H9 (cell line): ENCODE measurements around the gene SETD7. TPM values are rescaled to one million over a fixed set of nuclear protein-coding genes. Genes with fewer than 3 reads are reported as not detected.

ENCODE experiments used
- DNase-seq: peaks from one replicate; pipeline ENCODE4 v3.0.0-alpha.2; 2017
- H2AFZ ChIP-seq: one replicate; pipeline ENCODE4 v1.6.1; 2013; ENCODE audit warnings: mild to moderate bottlenecking, low read length, control low read depth, moderate library complexity
- H2AK5ac ChIP-seq: 2 replicates; pipeline ENCODE4 v1.6.1; 2013; ENCODE audit warnings: low read length, control low read depth, mixed read lengths; ENCODE audit not compliant: insufficient read length
- H2BK120ac ChIP-seq: one replicate; pipeline ENCODE4 v1.6.1; 2013; ENCODE audit warnings: low read depth, mild to moderate bottlenecking, low read length, control low read depth, inconsistent platforms; ENCODE audit not compliant: poor library complexity, severe bottlenecking
- H2BK12ac ChIP-seq: 2 replicates; pipeline ENCODE4 v1.6.1; 2013; ENCODE audit warnings: low read length, control low read depth, mixed read lengths, low read depth; ENCODE audit not compliant: insufficient read length
- H2BK15ac ChIP-seq: 2 replicates; pipeline ENCODE4 v1.6.1; 2013; ENCODE audit warnings: low read depth, low read length, control low read depth
- H2BK20ac ChIP-seq: one replicate; pipeline ENCODE4 v1.6.1; 2013; ENCODE audit warnings: low read depth, mild to moderate bottlenecking, low read length, control low read depth, inconsistent platforms; ENCODE audit not compliant: poor library complexity, severe bottlenecking
- H2BK5ac ChIP-seq: 2 replicates; pipeline ENCODE4 v1.6.1; 2013; ENCODE audit warnings: low read length, control low read depth, mixed read lengths; ENCODE audit not compliant: insufficient read length
- H3K14ac ChIP-seq: 2 replicates; pipeline ENCODE4 v1.6.1; 2013; ENCODE audit warnings: low read length, control low read depth; ENCODE audit not compliant: insufficient read depth
- H3K18ac ChIP-seq: 2 replicates; pipeline ENCODE4 v1.6.1; 2013; ENCODE audit warnings: low read depth, mild to moderate bottlenecking, mixed read lengths, low read length, control low read depth; ENCODE audit not compliant: insufficient read length
- H3K23ac ChIP-seq: 2 replicates; pipeline ENCODE4 v1.6.1; 2013; ENCODE audit warnings: low read length, control low read depth, mixed read lengths, low read depth; ENCODE audit not compliant: insufficient read length
- H3K23me2 ChIP-seq: 2 replicates; pipeline ENCODE4 v1.6.1; 2013; ENCODE audit warnings: low read depth, mild to moderate bottlenecking, mixed read lengths, low read length, control low read depth; ENCODE audit not compliant: insufficient read length, poor library complexity, severe bottlenecking
- H3K27ac ChIP-seq: 2 replicates; pipeline ENCODE4 v1.5.1; 2013; ENCODE audit warnings: low read length, control low read depth, mixed read lengths, low read depth; ENCODE audit not compliant: insufficient read length
- H3K27me3 ChIP-seq: 2 replicates; pipeline ENCODE4 v1.6.1; 2013; ENCODE audit warnings: low read length, control low read depth, inconsistent platforms; ENCODE audit not compliant: insufficient read depth
- H3K4ac ChIP-seq: 2 replicates; pipeline ENCODE4 v1.6.1; 2013; ENCODE audit warnings: low read depth, mild to moderate bottlenecking, control low read depth, inconsistent platforms, low read length, moderate library complexity
- H3K4me1 ChIP-seq: 2 replicates; pipeline ENCODE4 v1.6.1; 2013; ENCODE audit warnings: low read length, control low read depth, inconsistent platforms; ENCODE audit not compliant: insufficient read depth
- H3K4me2 ChIP-seq: 2 replicates; pipeline ENCODE4 v1.6.1; 2013; ENCODE audit warnings: low read length, control low read depth, mixed read lengths; ENCODE audit not compliant: insufficient read length, insufficient read depth
- H3K56ac ChIP-seq: 2 replicates; pipeline ENCODE4 v1.6.1; 2013; ENCODE audit warnings: low read depth, mild to moderate bottlenecking, mixed read lengths, low read length, control low read depth; ENCODE audit not compliant: insufficient read length
- H3K79me1 ChIP-seq: 2 replicates; pipeline ENCODE4 v1.6.1; 2013; ENCODE audit warnings: low read depth, mild to moderate bottlenecking, moderate library complexity, low read length, control low read depth, inconsistent platforms; ENCODE audit not compliant: insufficient read depth, poor library complexity, severe bottlenecking
- H3K79me2 ChIP-seq: 2 replicates; pipeline ENCODE4 v1.6.1; 2013; ENCODE audit warnings: low read length, control low read depth, inconsistent platforms; ENCODE audit not compliant: insufficient read depth
- H3K9ac ChIP-seq: 2 replicates; pipeline ENCODE4 v1.6.1; 2013; ENCODE audit warnings: low read length, control low read depth, mixed read lengths; ENCODE audit not compliant: insufficient read length; ENCODE audit errors: extremely low read depth
- H3K9me3 ChIP-seq: one replicate; pipeline ENCODE4 v1.6.1; 2013; ENCODE audit warnings: low read depth, low read length, inconsistent platforms; ENCODE audit not compliant: control insufficient read depth
- H3T11ph ChIP-seq: one replicate; pipeline ENCODE4 v1.6.1; 2013; ENCODE audit warnings: mild to moderate bottlenecking, low read length, control low read depth, inconsistent platforms
- H4K20me1 ChIP-seq: one replicate; pipeline ENCODE4 v1.6.1; 2013; ENCODE audit not compliant: control insufficient read depth, insufficient read length, insufficient read depth
- H4K5ac ChIP-seq: 2 replicates; pipeline ENCODE4 v1.6.1; 2013; ENCODE audit warnings: low read depth, mild to moderate bottlenecking, mixed read lengths, low read length, control low read depth; ENCODE audit not compliant: insufficient read length
- H4K8ac ChIP-seq: replicated peaks from 2 replicates; pipeline ENCODE4 v1.6.1; 2013; ENCODE audit warnings: low read length, control low read depth, mixed read lengths, low read depth; ENCODE audit not compliant: insufficient read length
- H4K91ac ChIP-seq: 2 replicates; pipeline ENCODE4 v1.6.1; 2013; ENCODE audit warnings: low read depth, mild to moderate bottlenecking, moderate library complexity, mixed read lengths, low read length, control low read depth; ENCODE audit not compliant: insufficient read length
- H3K27ac Mint-ChIP-seq, 3 experiments: 2 replicates in 2 of 3; 3 replicates in 1 of 3; pipeline ENCODE4 v1.8.0; 2020 to 2021; ENCODE audit warnings: mixed read lengths in 3 of 3, mild to moderate bottlenecking in 1 of 3, moderate library complexity in 1 of 3
- H3K27me3 Mint-ChIP-seq: 2 replicates; pipeline ENCODE4 v1.8.0; 2021; ENCODE audit warnings: low read depth, mild to moderate bottlenecking, moderate library complexity, mixed read lengths
- H3K36me3 Mint-ChIP-seq, 3 experiments: 2 replicates in 2 of 3; 3 replicates in 1 of 3; pipeline ENCODE4 v1.8.0; 2020 to 2021; ENCODE audit warnings: low read depth in 3 of 3, mixed read lengths in 3 of 3; ENCODE audit not compliant: insufficient read depth in 1 of 3
- H3K4me1 Mint-ChIP-seq, 2 experiments: 2 replicates each; pipeline ENCODE4 v1.8.0; 2020; ENCODE audit warnings: mixed read lengths in 2 of 2
- H3K4me3 Mint-ChIP-seq, 2 experiments: 2 replicates in 1 of 2; 3 replicates in 1 of 2; pipeline ENCODE4 v1.8.0; 2020 to 2021; ENCODE audit warnings: mild to moderate bottlenecking in 2 of 2, mixed read lengths in 2 of 2, moderate library complexity in 1 of 2
- H3K9me3 Mint-ChIP-seq, 2 experiments: 2 replicates in 1 of 2; 3 replicates in 1 of 2; pipeline ENCODE4 v1.8.0; 2020; ENCODE audit warnings: mild to moderate bottlenecking in 2 of 2, mixed read lengths in 2 of 2, moderate library complexity in 1 of 2
- CTCF ChIP-seq: fragments of 200-600 bp; sonication (generic); conservative IDR thresholded peaks from 3 replicates; pipeline ENCODE4 v1.8.0; 2021; ENCODE audit warnings: antibody characterized with exemption, mild to moderate bottlenecking
- WGBS: extraction: QIAGEN DNeasy Blood & Tissue Kit; methylation state at CpG from one replicate; pipeline ENCODE4 v1.1.7; 2013; ENCODE audit warnings: missing lambda C conversion rate, low lambda C conversion rate, mixed read lengths; ENCODE audit not compliant: insufficient read length; ENCODE audit errors: extremely low coverage; 5-methylcytosine and 5-hydroxymethylcytosine counted together
- total RNA-seq: library from RNA; stranded (reverse); gene quantifications from 2 replicates; pipeline ENCODE4 v1.2.1, GENCODE V29; 2021

The SETD7 gene
- total RNA-seq, 1 experiment from 2014 or later = 1.5 TPM

DNA sequence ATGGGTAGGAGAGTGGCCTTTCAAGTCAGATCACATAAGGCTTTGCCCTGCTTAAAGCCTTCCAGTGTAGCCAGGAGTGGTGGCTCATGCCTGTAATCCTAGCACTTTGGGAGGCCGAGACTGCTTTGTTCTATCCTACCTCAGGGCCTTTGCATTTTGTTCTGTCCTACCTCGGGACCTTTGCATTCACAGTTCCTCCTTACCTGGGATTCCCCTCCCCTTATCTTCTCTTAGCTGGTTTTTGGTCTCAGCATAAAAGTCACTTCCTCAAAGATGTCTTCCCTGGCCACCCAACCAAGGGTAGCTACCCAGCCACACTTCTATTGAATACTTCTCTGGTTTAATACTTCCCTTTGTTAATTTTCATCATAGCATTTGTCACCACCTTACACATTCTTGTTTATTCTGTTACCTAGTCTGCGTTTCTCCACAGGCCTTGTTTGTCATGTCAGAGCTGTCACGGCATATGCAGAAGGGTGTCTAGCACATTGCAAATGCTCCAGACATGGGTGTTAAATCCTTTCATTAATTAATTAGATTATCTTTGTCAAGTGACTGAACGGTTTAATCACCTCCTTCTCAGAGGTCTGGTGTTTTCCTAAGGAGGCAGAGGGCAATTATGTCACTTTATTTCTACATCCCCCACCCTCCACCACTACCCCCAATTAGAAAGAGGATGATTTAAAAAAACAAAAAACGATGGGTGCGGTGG is 11.3 kb upstream of the SETD7 start:
- no peak overlapping the region for H3K4me2 ChIP-seq
- no peak overlapping the region for H2AFZ ChIP-seq
- H3K9me3 Mint-ChIP-seq = no peaks in the 10 kb centered on the region
- no peak overlapping the region for H4K8ac ChIP-seq
- H3K27me3 ChIP-seq = no peaks in the 10 kb centered on the region; the same call in 1 of the 2 replicates
- H3K27ac ChIP-seq = no peak overlapping the region
- H3K9ac ChIP-seq = no peak overlapping the region
- no peaks in the 10 kb centered on the region for H3K9me3 ChIP-seq
- H3K27me3 Mint-ChIP-seq = peaks cover 29% of the 10 kb centered on the region
- no peak overlapping the region for H4K91ac ChIP-seq
- H3K79me2 ChIP-seq = no peaks in the 10 kb centered on the region
- H3K36me3 Mint-ChIP-seq = no peaks in the 10 kb centered on the region
- H3K4me1 ChIP-seq = no peaks in the 10 kb centered on the region
- no peaks in the 10 kb centered on the region for H3K79me1 ChIP-seq
- no peak overlapping the region for H3K18ac ChIP-seq
- DNase-seq = no peak
- no peak overlapping the region for H3K14ac ChIP-seq
- no peak overlapping the region for H4K5ac ChIP-seq
- no peak overlapping the region for H3K23ac ChIP-seq
- H3K23me2 ChIP-seq = no peaks in the 10 kb centered on the region
- TF ChIP-seq CTCF = no peak
- no peak overlapping the region for H2BK5ac ChIP-seq
- H3K4me3 Mint-ChIP-seq = no peak overlapping the region
- H2BK12ac ChIP-seq = no peak overlapping the region
- no peak overlapping the region for H3K27ac Mint-ChIP-seq
- H3K56ac ChIP-seq = no peak overlapping the region
- H3K4ac ChIP-seq = no peak overlapping the region
- peaks cover 0 to 6% of the 10 kb centered on the region in 2 experiments; a peak in 1 of 4 replicates for H3K4me1 Mint-ChIP-seq
- no peak overlapping the region for H2BK15ac ChIP-seq
- no CpG with 5 or more reads among the region's 7 CpGs for WGBS
- no peak overlapping the region for H2BK120ac ChIP-seq
- no peak overlapping the region for H2BK20ac ChIP-seq
- no peaks in the 10 kb centered on the region for H4K20me1 ChIP-seq
- H2AK5ac ChIP-seq = no peak overlapping the region
- H3T11ph ChIP-seq = no peak overlapping the region
